HCT116 (cell line): ENCODE results near the gene SMTNL1. TPM values are rescaled to one million over a fixed set of nuclear protein-coding genes. Genes with fewer than 3 reads are reported as not detected.
A peak's percentile ranks its signal among the peaks of the same experiment; 100 is the strongest.

ENCODE experiments used
- ATAC-seq: fragments of 200-7000 bp; cut with Tn5 transposase; 2 replicates; pipeline ENCODE4 v1.9.1; 2020; ENCODE audit warnings: mild to moderate bottlenecking, moderate library complexity
- BruUV-seq: library from RNA; stranded (reverse); fragments of 400-500 nt; replicated peaks from 2 replicates; lab custom pipeline; 2021; lab: Mats Ljungman, UMichigan
- CTCF ChIA-PET: fragments of 300-600 bp; sonication (Branson Sonifier 250); formaldehyde crosslinking; loops from one replicate; lab custom pipeline; 2021; ENCODE audit warnings: antibody characterized with exemption; lab: Charles Lee
- POLR2A ChIA-PET: fragments of 300-600, 350-600 bp; sonication (Branson Sonifier 250); formaldehyde crosslinking; loops from one replicate; lab custom pipeline; 2021; ENCODE audit warnings: antibody characterized with exemption; lab: Charles Lee
- RAD21 ChIA-PET, 2 experiments: fragments of 300-600 bp; sonication (Branson Sonifier 250); formaldehyde crosslinking; loops; one replicate each; lab custom pipeline; 2023; ENCODE audit warnings: low total read pairs in 2 of 2; ENCODE audit not compliant: uncharacterized antibody in 2 of 2, unreplicated experiment in 2 of 2, low non-redundant PET in 1 of 2; lab: Charles Lee
- DNase-seq: peaks from one replicate; pipeline ENCODE4 v3.0.0-alpha.2; 2010; ENCODE audit warnings: low read depth, low spot score
- H2AFZ ChIP-seq: fragments of 200-600 bp; shearing (Covaris generic), sonication (generic); 2 replicates; pipeline ENCODE4 v1.6.1; 2017; ENCODE audit warnings: low read depth, mixed run types, mixed read lengths, antibody characterized with exemption, low read length; ENCODE audit not compliant: poor library complexity, severe bottlenecking
- H3K27ac ChIP-seq: 2 replicates; pipeline ENCODE4 v1.5.1; 2012; ENCODE audit warnings: low read depth, low read length
- H3K27me3 ChIP-seq: fragments of 200-600 bp; sonication (generic); 2 replicates; pipeline ENCODE4 v1.6.1; 2016; ENCODE audit warnings: mixed run types, low read length, mixed read lengths; ENCODE audit not compliant: insufficient read depth
- H3K36me3 ChIP-seq, 2 experiments: fragments of 200-500 bp in 1 of 2; fragments of 200-600 bp in 1 of 2; sonication (Bioruptor generic) in 1 of 2; sonication (generic) in 1 of 2; 2 replicates each; pipeline versions ENCODE4 v1.5.1 to v1.6.1; 2014 to 2016; ENCODE audit warnings: low read length in 2 of 2, inconsistent platforms in 1 of 2, mixed read lengths in 1 of 2, mixed run types in 1 of 2; ENCODE audit not compliant: insufficient read depth in 2 of 2, control insufficient read depth in 1 of 2
- H3K4me1 ChIP-seq, 2 experiments: fragments of 200-600 bp in 1 of 2; sonication (generic) in 1 of 2; 2 replicates each; pipeline versions ENCODE4 v1.5.1 to v1.6.1; 2012 to 2017; ENCODE audit warnings: low read length in 2 of 2, inconsistent platforms in 1 of 2, mild to moderate bottlenecking in 1 of 2, mixed read lengths in 1 of 2, mixed run types in 1 of 2, moderate library complexity in 1 of 2; ENCODE audit not compliant: insufficient read depth in 2 of 2, control insufficient read depth in 1 of 2
- H3K4me2 ChIP-seq: fragments of 200-600 bp; sonication (generic); 2 replicates; pipeline ENCODE4 v1.6.1; 2017; ENCODE audit warnings: mixed run types, low read length, mixed read lengths
- H3K4me3 ChIP-seq, 2 experiments: fragments of 200-600 bp in 1 of 2; sonication (generic) in 1 of 2; replicated peaks in 1 of 2; 2 replicates each; pipeline ENCODE4 v1.5.1; 2011 to 2016; ENCODE audit warnings: low read length in 2 of 2, control low read depth in 1 of 2, low read depth in 1 of 2, mild to moderate bottlenecking in 1 of 2, mixed read lengths in 1 of 2, mixed run types in 1 of 2
- H3K79me2 ChIP-seq: fragments of 200-600 bp; sonication (generic); 2 replicates; pipeline ENCODE4 v1.6.1; 2017; ENCODE audit warnings: mild to moderate bottlenecking, mixed run types, low read length, moderate library complexity, mixed read lengths; ENCODE audit not compliant: insufficient read depth
- H3K9ac ChIP-seq: fragments of 200-600 bp; sonication (generic); 2 replicates; pipeline ENCODE4 v1.6.1; 2016; ENCODE audit warnings: low read length, mixed read lengths
- H3K9me2 ChIP-seq: fragments of 200-600 bp; sonication (generic), shearing (Covaris generic); 2 replicates; pipeline ENCODE4 v1.6.1; 2017; ENCODE audit warnings: mixed run types, mild to moderate bottlenecking, moderate library complexity; ENCODE audit not compliant: insufficient read depth
- H3K9me3 ChIP-seq, 2 experiments: fragments of 200-500 bp in 1 of 2; fragments of 200-600 bp in 1 of 2; sonication (Bioruptor generic) in 1 of 2; sonication (generic) in 1 of 2; 2 replicates each; pipeline ENCODE4 v1.6.1; 2014 to 2017; ENCODE audit warnings: low read length in 2 of 2, mixed read lengths in 2 of 2, inconsistent platforms in 1 of 2, low read depth in 1 of 2, mild to moderate bottlenecking in 1 of 2, mixed run types in 1 of 2, moderate library complexity in 1 of 2; ENCODE audit not compliant: control insufficient read depth in 1 of 2, insufficient read depth in 1 of 2
- H4K20me1 ChIP-seq: fragments of 200-600 bp; sonication (generic), shearing (Covaris generic); 2 replicates; pipeline ENCODE4 v1.6.1; 2017; ENCODE audit warnings: mixed run types, mild to moderate bottlenecking, moderate library complexity; ENCODE audit not compliant: insufficient read depth
- CBX3 ChIP-seq: IDR thresholded peaks from 2 replicates; pipeline ENCODE4 v1.6.1; 2012; ENCODE audit warnings: low read depth
- CEBPB ChIP-seq: IDR thresholded peaks from 2 replicates; pipeline ENCODE4 v1.6.1; 2012; ENCODE audit warnings: low read depth
- EGR1 ChIP-seq: IDR thresholded peaks from 2 replicates; pipeline ENCODE4 v1.6.1; 2012; ENCODE audit warnings: low read depth
- ELF1 ChIP-seq: IDR thresholded peaks from 2 replicates; pipeline ENCODE4 v1.6.1; 2012; ENCODE audit warnings: low read depth, borderline replicate concordance
- EZH2 ChIP-seq: fragments of 200-600 bp; sonication (generic); IDR thresholded peaks from 2 replicates; pipeline ENCODE4 v1.6.1; 2017; ENCODE audit warnings: antibody characterized with exemption, mixed run types
- MAX ChIP-seq: IDR thresholded peaks from 2 replicates; pipeline ENCODE4 v1.6.1; 2012
- POLR2A ChIP-seq: IDR thresholded peaks from 2 replicates; pipeline ENCODE4 v1.7.0; 2011; ENCODE audit warnings: borderline replicate concordance; ENCODE audit not compliant: insufficient read depth, insufficient read length; ENCODE audit errors: extremely low read depth
- POLR2AphosphoS5 ChIP-seq: IDR thresholded peaks from 2 replicates; pipeline ENCODE4 v1.6.1; 2011; ENCODE audit warnings: mild to moderate bottlenecking, low read depth, low read length, moderate library complexity
- RAD21 ChIP-seq: IDR thresholded peaks from 2 replicates; pipeline ENCODE4 v1.6.1; 2012; ENCODE audit warnings: low read depth, mild to moderate bottlenecking
- SIN3A ChIP-seq: IDR thresholded peaks from 2 replicates; pipeline ENCODE4 v1.6.1; 2012; ENCODE audit warnings: low read depth
- SP1 ChIP-seq: IDR thresholded peaks from 2 replicates; pipeline ENCODE4 v1.6.1; 2012; ENCODE audit warnings: low read depth
- SRF ChIP-seq: IDR thresholded peaks from 2 replicates; pipeline ENCODE4 v1.6.1; 2012; ENCODE audit warnings: low read depth
- YY1 ChIP-seq: IDR thresholded peaks from 2 replicates; pipeline ENCODE4 v1.6.1; 2011; ENCODE audit warnings: low read length, low read depth, moderate library complexity, mild to moderate bottlenecking; ENCODE audit not compliant: insufficient replicate concordance; ENCODE audit errors: extremely low read depth
- ZBTB33 ChIP-seq: IDR thresholded peaks from 2 replicates; pipeline ENCODE4 v1.6.1; 2011; ENCODE audit warnings: mild to moderate bottlenecking, low read length, moderate library complexity; ENCODE audit not compliant: insufficient replicate concordance; ENCODE audit errors: extremely low read depth
- ZFX ChIP-seq: fragments of 450-650 bp; IDR thresholded peaks from 2 replicates; pipeline ENCODE4 v1.6.1; 2017
- ZNF274 ChIP-seq: fragments of 200-500 bp; sonication (Bioruptor generic); IDR thresholded peaks from 2 replicates; pipeline ENCODE4 v1.6.1; 2014; ENCODE audit warnings: mild to moderate bottlenecking, low read depth, low read length, inconsistent platforms
- intact Hi-C: fragments of 100-400 bp; cut with micrococcal nuclease; formaldehyde crosslinking; loops from 2 replicates; pipeline ENCODE4 v1.10.0; 2022
- total RNA-seq: library from RNA; stranded (reverse); gene quantifications from one replicate; pipeline ENCODE4 v1.2.1, GENCODE V29; 2021; ENCODE audit not compliant: unreplicated experiment

SMTNL1 gene
- total RNA-seq, 1 experiment from 2014 or later: not detected

DNA sequence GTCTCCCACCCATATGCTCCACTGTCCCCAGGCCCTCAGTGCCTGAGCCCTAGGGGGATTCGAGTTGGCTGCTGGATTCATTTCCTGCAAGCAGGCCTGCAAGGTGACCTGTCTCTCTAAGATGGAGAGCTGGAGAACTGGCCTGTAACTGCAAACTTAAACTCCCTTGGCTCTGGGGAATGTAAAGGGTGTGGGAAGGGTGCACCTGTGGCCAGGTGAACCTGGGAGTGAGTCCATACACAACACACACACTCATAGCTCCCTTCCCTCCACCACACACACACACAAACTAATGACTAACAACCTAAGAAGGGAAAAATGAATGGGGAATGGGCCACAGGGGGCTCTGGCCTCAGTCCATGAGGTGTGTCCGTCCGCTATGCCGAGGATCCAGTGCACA is 14.5 kb downstream of the SMTNL1 start:
- H3K27ac ChIP-seq: no peak overlapping the region
- H4K20me1 ChIP-seq: no peaks in the 10 kb centered on the region
- DNase-seq: no peak
- no peak overlapping the region for H3K4me2 ChIP-seq
- H3K4me3 ChIP-seq: no peak overlapping the region
- no peaks in the 10 kb centered on the region for H3K79me2 ChIP-seq
- TSS peak; percentile 41 for BruUV-seq
- no peak overlapping the region for H3K9ac ChIP-seq
- ChIA-PET POLR2A (no interaction called here), CTCF (no interaction called here), RAD21 (interaction anchor here in 1 of 2 experiments (0.6 kb wide), 1 partner anchor 92 kb away, joined by 3 read pairs; no protein-coding TSS in a partner anchor)
- intact Hi-C loops: no loop called here
- TF ChIP-seq EZH2 (no peak), SP1 (no peak), MAX (no peak), YY1 (no peak), ZFX (no peak), ZBTB33 (no peak), CEBPB (no peak), POLR2A (no peak), ZNF274 (no peak), POLR2AphosphoS5 (no peak), SRF (no peak), RAD21 (no peak), EGR1 (no peak), CBX3 (no peak), ELF1 (no peak), SIN3A (no peak)
- no peak overlapping the region for H2AFZ ChIP-seq
- ATAC-seq: no peak
- H3K27me3 ChIP-seq: no peaks in the 10 kb centered on the region
- peaks cover 0 to 14% of the 10 kb centered on the region in 2 experiments; a peak in 3 of 4 replicates for H3K4me1 ChIP-seq
- H3K36me3 ChIP-seq: peaks cover 0 to 4% of the 10 kb centered on the region in 2 experiments; a peak in 2 of 4 replicates
- no peaks in the 10 kb centered on the region for H3K9me2 ChIP-seq
- H3K9me3 ChIP-seq: no peaks in the 10 kb centered on the region
